Uterus (tissue), 2 donors: ENCODE data around the gene RFX4.

Source experiments
- CTCF ChIP-seq, 4 experiments: fragments of 200-600 bp in 2 of 4; fragments of 450-650 bp in 2 of 4; sonication (generic) in 2 of 4; IDR thresholded peaks; one replicate each; pipeline ENCODE4 v1.5.1; 2016 to 2019; ENCODE audit warnings: antibody characterized with exemption in 4 of 4, mild to moderate bottlenecking in 2 of 4, moderate library complexity in 1 of 4
- POLR2A ChIP-seq, 2 donors: fragments of 450-650 bp; IDR thresholded peaks; one replicate each; pipeline ENCODE4 v1.6.1; 2016; ENCODE audit warnings: antibody characterized with exemption in 2 of 2, mild to moderate bottlenecking in 1 of 2, moderate library complexity in 1 of 2

GRCh38 chr12:106594447-106594846 is 11.6 kb downstream of the RFX4 start:
- TF ChIP-seq CTCF (IDR thresholded peaks at IDR 0.05), result no peak
- no peak for TF ChIP-seq POLR2A (IDR thresholded peaks at IDR 0.05)
